Right cardiac atrium (tissue), 5 donors: ENCODE results near the gene DMRTB1. TPM values are rescaled to one million over a fixed set of nuclear protein-coding genes. Genes with fewer than 3 reads are reported as not detected.

Experiments used
- ATAC-seq, 2 donors: fragments of 200-7000 bp; cut with Tn5 transposase; one replicate each; pipeline versions ENCODE4 v1.8.0 to v1.9.1; 2020; ENCODE audit warnings: moderate library complexity in 2 of 2, mild to moderate bottlenecking in 1 of 2
- DNase-seq, 3 donors: peaks; one replicate each; pipeline ENCODE4 v3.0.0-alpha.2; 2020
- H3K27ac ChIP-seq: one replicate; pipeline ENCODE4 v1.5.1; 2013; ENCODE audit warnings: mild to moderate bottlenecking, low read length, control low read depth, moderate library complexity
- H3K27me3 ChIP-seq: one replicate; pipeline ENCODE4 v1.6.1; 2013; ENCODE audit not compliant: control insufficient read depth, insufficient read depth
- H3K4me1 ChIP-seq: one replicate; pipeline ENCODE4 v1.6.1; 2013; ENCODE audit warnings: low read length; ENCODE audit not compliant: control insufficient read depth, insufficient read depth
- H3K4me3 ChIP-seq: one replicate; pipeline ENCODE4 v1.5.1; 2013; ENCODE audit warnings: low read length, control low read depth
- H3K9me3 ChIP-seq: one replicate; pipeline ENCODE4 v1.6.1; 2013; ENCODE audit warnings: low read length; ENCODE audit not compliant: control insufficient read depth
- WGBS: extraction: QIAGEN DNeasy Blood & Tissue Kit; methylation state at CpG from one replicate; pipeline ENCODE4 v1.1.7; 2013; 5-methylcytosine and 5-hydroxymethylcytosine counted together
- intact Hi-C, 4 donors: fragments of 100-400 bp; cut with DNase I; formaldehyde crosslinking; loops; one replicate each; pipeline versions ENCODE4 v1.11.0 to v1.14.0; 2022 to 2023
- polyA plus RNA-seq: library from polyadenylated mRNA; stranded (reverse); fragments of 200-250 nt; gene quantifications from one replicate; pipeline ENCODE4 v1.2.3, GENCODE V29; 2013
- total RNA-seq, 4 donors: library from RNA; stranded (reverse); fragmentation: NEBNext Ultra II Directional; extraction: Animal tissue kit (Norgen Biotek cat#: 25700); gene quantifications; one replicate each; pipeline ENCODE4 v1.2.1, GENCODE V29; 2021
- donor health status: healthy with polysubstance abuse.
- donor health status: DM: no; HTN: yes; CAD: no.
- donor health status: DM: no; HTN: no; CAD: no.
- donor health status: DM: no; HTN: yes; CAD: no; lungs with severe emphysema.
- donor health status: DM: yes; HTN: yes; CAD: no.

Gene DMRTB1
- total and polyA plus RNA-seq, 5 donors: not detected

DNA sequence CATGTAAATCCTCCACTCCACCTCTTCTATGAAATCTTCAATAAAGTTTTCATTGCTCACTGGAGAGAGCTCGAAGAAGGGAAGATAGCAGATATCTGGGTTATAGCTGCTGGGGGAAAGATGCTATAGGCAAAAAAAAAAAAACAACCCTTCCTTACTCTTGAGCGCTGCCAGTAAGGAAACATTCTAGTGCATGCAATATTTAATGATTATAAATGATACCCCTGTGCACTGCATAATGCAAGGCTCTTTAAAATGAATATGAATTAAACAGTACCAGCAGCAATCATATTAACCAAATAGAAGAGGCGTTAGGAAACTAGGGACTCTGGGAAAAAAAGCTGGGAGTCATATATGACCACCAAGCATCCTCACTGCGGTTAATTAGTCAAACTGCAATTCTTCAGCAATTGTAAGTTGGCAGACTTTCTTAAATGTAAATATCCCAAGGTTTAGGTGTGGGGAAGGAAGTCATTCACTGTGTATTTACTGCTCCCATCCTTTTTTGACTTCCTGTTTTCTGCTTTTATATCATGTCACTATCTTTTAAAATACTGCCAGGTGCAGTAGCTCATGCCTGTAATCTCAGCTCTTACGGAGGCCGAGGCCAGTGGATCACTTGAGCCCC is 3.7 kb upstream of the DMRTB1 start:
- 69% methylated on average over 6 of the region's 6 CpGs for WGBS
- intact Hi-C loops: no loop called here
- H3K27ac ChIP-seq: no peak overlapping the region
- no peak for ATAC-seq
- H3K4me1 ChIP-seq: no peaks in the 10 kb centered on the region
- no peak for DNase-seq
- no peaks in the 10 kb centered on the region for H3K27me3 ChIP-seq
- no peak overlapping the region for H3K4me3 ChIP-seq
- H3K9me3 ChIP-seq: no peaks in the 10 kb centered on the region

DNA sequence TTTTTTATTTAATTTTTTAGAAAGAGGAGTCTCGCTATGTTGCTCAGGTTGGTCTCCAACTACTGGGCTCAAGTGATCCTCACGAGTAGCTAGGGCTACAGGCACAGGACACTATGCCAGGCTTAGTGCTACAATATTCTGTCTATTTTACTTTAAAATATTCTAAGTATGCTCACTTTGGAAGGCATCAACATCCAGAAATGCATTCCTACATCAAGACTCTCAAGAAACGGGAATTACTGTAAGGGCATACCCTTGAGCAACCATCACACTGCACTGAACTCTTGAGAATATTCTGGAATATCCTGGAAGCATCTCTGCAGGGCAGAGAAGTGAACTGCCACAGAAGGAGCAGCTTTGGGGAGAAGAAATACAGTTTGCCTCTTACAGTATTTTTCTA is 565 bp upstream of the DMRTB1 start:
- Histone ChIP-seq H3K27ac (no peak overlapping the region), H3K4me1 (no peaks in the 10 kb centered on the region), H3K9me3 (no peaks in the 10 kb centered on the region), H3K27me3 (no peaks in the 10 kb centered on the region), H3K4me3 (no peak overlapping the region)
- no peak for ATAC-seq
- intact Hi-C loops: no loop called here
- 72% methylated on average over 3 of the region's 3 CpGs for WGBS
- DNase-seq: no peak

DNA sequence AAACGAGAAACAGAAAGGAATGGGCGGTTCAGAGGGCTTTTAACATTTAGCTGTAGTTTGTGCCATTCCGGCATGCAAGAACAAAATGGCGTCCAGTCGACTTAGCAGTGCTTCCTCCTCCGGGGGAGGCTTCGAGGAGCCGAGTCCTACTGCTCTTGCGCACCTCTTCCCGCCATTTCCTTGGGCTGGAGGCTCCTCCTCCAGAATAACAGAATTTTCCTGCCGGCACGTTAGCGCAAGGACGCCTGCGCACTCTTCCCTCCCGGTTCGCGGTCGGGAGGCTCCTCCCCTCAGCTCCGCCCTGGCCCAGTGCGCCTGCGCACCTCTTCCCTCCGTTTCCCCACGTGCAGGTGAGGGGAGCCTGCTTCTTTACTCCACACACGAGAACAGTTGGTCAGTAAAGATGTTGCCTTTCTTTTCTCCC is 1.0 kb downstream of the DMRTB1 start:
- intact Hi-C loops: no loop called here
- Histone ChIP-seq H3K27ac (no peak overlapping the region), H3K4me3 (no peak overlapping the region), H3K9me3 (no peaks in the 10 kb centered on the region), H3K4me1 (no peaks in the 10 kb centered on the region), H3K27me3 (no peaks in the 10 kb centered on the region)
- ATAC-seq: no peak
- no peak for DNase-seq
- 93% methylated on average over 25 of the region's 25 CpGs for WGBS

DNA sequence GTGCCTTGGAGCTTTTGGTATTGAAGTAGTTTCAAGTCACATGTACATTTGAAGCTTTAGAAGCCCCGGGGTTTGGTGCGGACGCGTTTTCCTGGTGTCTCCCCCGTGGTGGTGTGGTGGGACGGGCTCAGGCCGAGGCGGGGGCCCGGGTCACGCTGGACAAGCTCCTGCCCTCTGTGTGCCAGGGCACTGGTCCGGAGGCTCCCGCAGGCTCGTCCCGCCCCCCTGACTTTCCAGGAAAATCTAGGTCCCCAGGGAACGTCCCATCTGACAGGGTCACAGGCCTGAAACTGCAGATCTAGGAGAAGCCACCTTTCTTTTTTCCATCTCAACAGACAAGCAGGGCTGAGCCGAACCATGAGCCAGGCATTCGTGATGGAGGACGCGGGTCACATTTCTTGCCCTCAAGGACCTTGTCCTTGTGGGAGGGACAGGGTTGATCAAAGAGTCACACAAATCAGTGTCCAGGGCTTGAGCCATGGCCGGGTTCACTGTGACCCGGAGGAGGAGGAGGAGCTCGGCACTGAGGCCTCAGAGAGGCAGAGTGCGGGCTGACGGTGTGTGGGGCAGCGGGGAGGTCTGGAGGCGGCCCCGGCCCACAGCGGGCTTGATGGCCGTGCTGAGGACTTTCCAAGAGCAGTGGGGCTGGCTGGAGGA is 1.6 kb downstream of the DMRTB1 start:
- no peak overlapping the region for H3K27ac ChIP-seq
- ATAC-seq (no peak), DNase-seq (no peak)
- H3K4me3 ChIP-seq: no peak overlapping the region
- intact Hi-C loops: no loop called here
- H3K4me1 ChIP-seq: no peaks in the 10 kb centered on the region
- WGBS: 85% methylated on average over 29 of the region's 29 CpGs
- H3K9me3 ChIP-seq: no peaks in the 10 kb centered on the region
- H3K27me3 ChIP-seq: no peaks in the 10 kb centered on the region

DNA sequence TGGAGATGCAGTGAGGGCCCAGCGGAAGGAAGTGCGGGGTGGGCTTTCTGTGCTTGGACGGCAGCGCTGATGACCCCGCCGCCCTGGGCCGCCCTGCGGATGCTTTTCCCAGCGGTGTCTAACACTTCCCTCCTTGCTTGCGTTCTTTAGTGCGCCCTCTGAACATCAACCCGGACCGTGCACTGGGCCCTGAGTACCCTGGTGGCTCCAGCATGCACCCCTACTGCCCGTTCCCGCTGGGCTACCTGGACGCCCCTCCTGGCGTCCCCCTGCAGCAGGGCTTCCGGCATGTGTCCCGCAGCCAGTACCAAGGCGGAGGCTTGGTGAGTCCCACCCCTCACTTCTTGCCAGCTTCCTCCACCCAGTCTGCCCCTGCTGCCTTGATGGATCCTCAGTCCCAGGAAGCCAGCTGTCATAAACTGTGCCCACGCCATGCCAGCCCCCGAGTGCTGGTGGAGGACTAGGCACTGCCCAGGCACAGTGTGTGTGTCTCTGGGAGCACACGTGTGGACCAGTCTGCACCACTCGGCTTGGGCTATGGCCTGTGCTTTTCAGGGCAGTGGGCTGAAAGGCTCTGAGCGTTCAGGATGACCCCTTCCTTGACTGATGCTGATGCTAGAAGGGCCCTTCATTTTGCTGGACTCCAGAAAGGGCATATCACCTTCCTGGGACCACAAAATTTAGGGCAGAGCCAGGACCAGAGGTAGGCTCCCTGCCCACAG is 2.3 kb downstream of the DMRTB1 start:
- WGBS: 86% methylated on average over 25 of the region's 25 CpGs
- DNase-seq (no peak), ATAC-seq (no peak)
- no peak overlapping the region for H3K4me3 ChIP-seq
- H3K27me3 ChIP-seq: no peaks in the 10 kb centered on the region
- intact Hi-C loops: no loop called here
- no peaks in the 10 kb centered on the region for H3K9me3 ChIP-seq
- H3K4me1 ChIP-seq: no peaks in the 10 kb centered on the region
- no peak overlapping the region for H3K27ac ChIP-seq

DNA sequence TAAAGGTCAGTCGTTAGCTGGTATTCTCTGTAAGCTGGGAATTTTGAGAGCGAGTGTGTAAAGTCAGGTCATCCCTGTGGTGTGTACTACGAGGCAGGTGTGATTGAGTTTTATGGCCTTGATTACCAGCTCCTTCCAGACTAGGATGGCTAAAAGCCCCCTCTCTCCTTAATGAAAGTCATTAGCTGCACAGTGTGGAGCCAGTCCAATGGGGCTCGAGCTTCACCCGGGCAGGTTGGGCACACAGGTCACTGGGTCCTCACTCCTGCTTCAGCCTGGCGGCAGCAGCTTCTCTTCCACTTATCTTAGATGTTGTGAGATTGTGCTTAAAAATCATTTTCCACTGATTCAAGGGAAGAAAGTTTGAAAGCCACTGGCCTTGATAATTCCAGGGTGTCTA is 3.0 kb downstream of the DMRTB1 start:
- H3K4me1 ChIP-seq: no peaks in the 10 kb centered on the region
- DNase-seq: no peak
- no peak overlapping the region for H3K4me3 ChIP-seq
- H3K27ac ChIP-seq: no peak overlapping the region
- 87% methylated on average over 6 of the region's 6 CpGs for WGBS
- intact Hi-C loops: no loop called here
- ATAC-seq: no peak
- H3K9me3 ChIP-seq: no peaks in the 10 kb centered on the region
- no peaks in the 10 kb centered on the region for H3K27me3 ChIP-seq

DNA sequence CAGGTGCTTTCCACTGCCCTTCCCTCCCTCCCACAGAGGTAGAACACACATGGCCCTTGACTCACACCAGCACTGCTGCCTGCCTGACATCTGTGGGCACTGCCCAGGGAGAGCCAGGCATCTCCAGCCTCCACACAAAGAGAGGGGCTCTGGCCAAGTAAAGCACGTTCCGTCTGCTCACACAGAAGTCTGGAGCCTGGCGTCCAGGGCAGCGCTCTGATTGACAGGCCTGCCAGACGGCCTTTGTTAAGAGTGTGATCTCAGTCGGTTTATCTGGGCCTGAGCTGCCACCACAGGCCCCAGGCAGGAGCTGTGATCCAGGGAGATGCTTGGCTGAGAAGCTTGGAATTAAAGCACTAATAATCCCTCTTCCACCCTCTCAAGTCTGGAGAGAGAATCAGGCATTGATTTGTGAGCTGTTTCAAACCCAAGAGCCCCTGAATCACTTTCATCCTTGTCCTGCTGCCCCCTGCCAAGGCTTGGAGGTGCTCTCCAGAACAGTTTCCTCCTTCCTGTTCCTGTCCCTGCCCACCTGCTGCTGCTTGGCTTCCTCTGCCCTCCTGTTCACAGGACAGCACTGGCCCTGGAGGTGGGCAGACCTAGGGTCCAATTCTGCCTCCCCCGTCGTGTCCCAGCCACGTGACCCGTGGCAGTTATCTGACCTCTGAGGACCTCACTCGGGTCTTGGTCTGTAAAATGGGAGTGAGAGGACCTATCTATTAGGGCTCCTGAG is 3.7 kb downstream of the DMRTB1 start:
- ATAC-seq: peak in 1 of 2 donors; percentile 23
- H3K27me3 ChIP-seq: no peaks in the 10 kb centered on the region
- no peak overlapping the region for H3K4me3 ChIP-seq
- no peak overlapping the region for H3K27ac ChIP-seq
- H3K4me1 ChIP-seq: no peaks in the 10 kb centered on the region
- intact Hi-C loops: no loop called here
- 53% methylated on average over 11 of the region's 11 CpGs for WGBS
- no peaks in the 10 kb centered on the region for H3K9me3 ChIP-seq
- DNase-seq: no peak

DNA sequence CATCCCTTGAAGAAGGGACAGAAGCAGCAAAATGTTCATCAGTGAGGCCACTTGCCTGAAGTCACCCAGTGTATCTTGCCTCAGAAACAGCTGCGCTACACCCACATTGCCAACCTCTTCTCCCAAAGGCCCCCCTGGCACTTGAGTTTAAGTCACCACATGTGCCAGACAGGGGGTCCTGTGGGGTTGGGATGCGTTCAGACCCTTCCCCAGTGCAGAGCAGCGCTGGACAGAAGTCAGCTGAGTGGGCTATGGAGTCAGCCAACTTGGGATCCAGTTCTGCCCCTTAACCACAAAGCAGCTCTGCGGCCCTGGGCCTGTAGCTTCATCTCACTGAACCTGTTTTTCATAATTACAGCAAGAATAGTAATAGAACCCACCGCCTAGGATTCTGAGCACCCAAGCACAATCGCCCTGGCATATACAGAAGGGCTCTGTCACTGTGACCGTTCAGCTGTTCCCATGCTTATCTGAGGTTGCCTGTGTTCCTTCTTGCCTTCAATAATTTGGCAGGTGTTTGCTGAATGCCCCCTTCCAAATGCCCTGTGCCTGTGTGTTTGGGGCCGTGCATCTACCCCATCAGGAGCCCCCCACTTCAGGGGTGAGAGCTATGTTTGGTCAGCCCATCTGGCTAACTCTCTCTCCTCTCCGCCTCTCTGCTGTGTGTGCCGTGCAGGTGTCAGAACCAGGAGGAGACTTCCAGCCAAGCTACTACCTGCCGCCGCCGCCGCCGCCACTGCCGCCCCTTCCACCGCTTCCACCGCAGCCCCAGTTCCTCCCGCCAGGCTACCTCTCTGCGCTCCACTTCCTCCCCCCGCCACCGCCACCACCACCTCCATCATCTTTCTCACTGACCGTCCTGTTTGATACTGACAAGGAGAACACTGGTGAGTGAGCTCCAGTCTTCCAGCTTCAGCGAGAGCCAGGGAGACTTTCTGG is 5.0 kb downstream of the DMRTB1 start:
- no peak for DNase-seq
- ATAC-seq: no peak

DNA sequence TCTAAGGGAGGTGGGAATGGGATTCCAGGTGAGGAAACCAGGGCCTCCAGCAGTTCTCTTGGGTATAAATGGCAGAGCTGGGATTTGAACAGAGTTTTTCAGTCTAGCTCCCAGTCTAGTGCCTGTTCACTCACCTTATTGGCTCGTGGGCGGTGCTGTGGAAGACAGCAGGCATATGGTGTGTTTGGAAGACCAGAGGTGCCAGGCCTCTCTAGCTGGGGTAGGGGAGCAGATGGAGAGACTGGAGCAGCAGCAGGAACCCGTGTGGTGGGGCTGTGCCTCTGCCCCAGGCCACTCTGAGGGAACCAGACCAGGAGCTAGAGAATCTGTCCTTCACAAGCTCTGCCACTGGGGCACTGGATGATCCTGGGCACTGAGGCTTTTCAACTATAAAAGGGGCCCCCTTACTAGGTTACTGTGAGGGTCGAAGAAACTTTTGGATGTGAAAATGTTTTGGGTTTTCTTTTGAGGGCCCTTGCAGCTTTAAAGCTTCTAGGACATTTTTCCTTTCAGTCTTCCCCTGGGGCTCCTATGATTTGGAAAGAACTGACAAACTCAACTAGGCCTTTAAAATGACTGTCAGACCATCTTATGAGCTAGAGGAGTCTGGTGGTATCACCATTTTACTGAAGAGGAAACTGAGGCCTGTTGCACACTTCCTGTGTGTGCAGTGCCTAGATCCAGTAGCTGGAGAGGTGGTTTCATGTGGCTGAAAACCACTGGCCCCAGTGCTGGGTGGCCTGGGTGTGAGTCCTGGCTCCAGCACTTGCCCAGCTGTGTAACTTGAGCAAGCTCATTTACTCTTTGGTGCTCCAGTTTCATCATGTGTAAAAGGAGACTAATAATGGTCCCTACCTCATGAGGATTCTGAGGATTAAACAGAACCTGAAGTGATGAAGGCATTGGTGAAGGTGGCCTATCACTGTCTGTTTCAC is 6.1 kb downstream of the DMRTB1 start:
- Histone ChIP-seq H3K4me3 (no peak overlapping the region), H3K27me3 (no peaks in the 10 kb centered on the region), H3K27ac (no peak overlapping the region), H3K4me1 (no peaks in the 10 kb centered on the region), H3K9me3 (no peaks in the 10 kb centered on the region)
- DNase-seq: no peak
- WGBS: 56% methylated on average over 4 of the region's 4 CpGs
- no peak for ATAC-seq
- intact Hi-C loops: no loop called here

More for the DNA sequence above, 5.0 kb downstream of the DMRTB1 start:
- Histone ChIP-seq H3K4me1 (no peaks in the 10 kb centered on the region), H3K27me3 (no peaks in the 10 kb centered on the region), H3K9me3 (no peaks in the 10 kb centered on the region), H3K27ac (no peak overlapping the region), H3K4me3 (no peak overlapping the region)
- intact Hi-C loops: no loop called here
- 83% methylated on average over 24 of the region's 24 CpGs for WGBS

DNA sequence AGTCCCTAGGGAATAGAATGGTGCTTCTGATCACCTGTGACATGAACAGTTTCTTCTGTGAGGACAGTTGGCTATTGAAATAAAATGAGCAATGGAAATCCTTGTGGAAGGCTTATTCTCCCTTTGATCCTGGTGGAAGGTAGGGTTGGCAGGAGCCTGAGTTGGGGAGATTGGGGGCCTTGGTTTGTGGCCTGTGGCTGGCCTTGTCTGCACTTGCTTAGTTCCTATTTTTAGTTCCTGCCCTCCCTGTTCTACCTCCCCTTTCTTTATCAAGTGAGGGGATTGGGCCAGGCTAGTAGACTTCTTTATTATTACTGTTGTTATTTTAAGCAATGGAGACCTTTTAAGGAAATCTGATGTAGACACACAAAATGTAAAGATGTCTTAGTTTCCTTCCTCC is 8.2 kb downstream of the DMRTB1 start:
- Histone ChIP-seq H3K4me1 (no peaks in the 10 kb centered on the region), H3K4me3 (no peak overlapping the region), H3K27me3 (no peaks in the 10 kb centered on the region), H3K27ac (no peak overlapping the region), H3K9me3 (no peaks in the 10 kb centered on the region)
- ATAC-seq: no peak
- no peak for DNase-seq
- intact Hi-C loops: no loop called here
